ENCODE results near the gene LAMTOR2.

DNA sequence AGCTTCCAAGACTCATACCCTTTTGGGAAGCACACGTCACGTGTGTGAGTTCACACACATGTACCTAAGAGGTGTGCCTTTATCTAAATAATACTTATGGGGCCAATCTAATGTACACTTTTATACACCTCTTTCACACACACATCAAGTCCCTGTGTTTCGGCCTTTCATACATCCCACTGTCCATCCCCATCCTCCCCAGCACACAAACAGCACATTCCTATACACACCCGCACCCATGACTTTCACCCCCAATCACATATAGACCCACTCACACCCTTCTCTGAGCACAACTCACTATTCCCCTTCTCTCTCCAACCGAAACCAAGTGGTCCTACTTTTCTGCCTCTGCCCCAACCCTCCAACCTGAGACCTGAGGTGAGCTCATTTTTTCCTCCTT, 24.1 kb downstream of the LAMTOR2 start:
- TF ChIP-seq, protein P1, sequence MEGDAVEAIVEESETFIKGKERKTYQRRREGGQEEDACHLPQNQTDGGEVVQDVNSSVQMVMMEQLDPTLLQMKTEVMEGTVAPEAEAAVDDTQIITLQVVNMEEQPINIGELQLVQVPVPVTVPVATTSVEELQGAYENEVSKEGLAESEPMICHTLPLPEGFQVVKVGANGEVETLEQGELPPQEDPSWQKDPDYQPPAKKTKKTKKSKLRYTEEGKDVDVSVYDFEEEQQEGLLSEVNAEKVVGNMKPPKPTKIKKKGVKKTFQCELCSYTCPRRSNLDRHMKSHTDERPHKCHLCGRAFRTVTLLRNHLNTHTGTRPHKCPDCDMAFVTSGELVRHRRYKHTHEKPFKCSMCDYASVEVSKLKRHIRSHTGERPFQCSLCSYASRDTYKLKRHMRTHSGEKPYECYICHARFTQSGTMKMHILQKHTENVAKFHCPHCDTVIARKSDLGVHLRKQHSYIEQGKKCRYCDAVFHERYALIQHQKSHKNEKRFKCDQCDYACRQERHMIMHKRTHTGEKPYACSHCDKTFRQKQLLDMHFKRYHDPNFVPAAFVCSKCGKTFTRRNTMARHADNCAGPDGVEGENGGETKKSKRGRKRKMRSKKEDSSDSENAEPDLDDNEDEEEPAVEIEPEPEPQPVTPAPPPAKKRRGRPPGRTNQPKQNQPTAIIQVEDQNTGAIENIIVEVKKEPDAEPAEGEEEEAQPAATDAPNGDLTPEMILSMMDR (IDR thresholded peaks at IDR 0.05) = no peak
- no peak for TF ChIP-seq POLR2A (IDR thresholded peaks at IDR 0.05)
- TF ChIP-seq EP300 (IDR thresholded peaks at IDR 0.05) = no peak
